ENCODE data around the gene VSTM5.
"Not testable (repeated sequence)": the region's sequence is repeated elsewhere in the genome, so short reads cannot be mapped to it uniquely, and the experiment has no call there.

Gene VSTM5

GRCh38 chr11:93850594-93851018 lies at the start of gene VSTM5:
Gene VSTM5, minus strand, starts transcription at chr11:93850618. Its CDS starts 116 bp downstream, at chr11:93850502.
- no peak for DNase-seq (ENCODE audit: insufficient read length, low spot score)
- FAIRE-seq = no peak

DNA sequence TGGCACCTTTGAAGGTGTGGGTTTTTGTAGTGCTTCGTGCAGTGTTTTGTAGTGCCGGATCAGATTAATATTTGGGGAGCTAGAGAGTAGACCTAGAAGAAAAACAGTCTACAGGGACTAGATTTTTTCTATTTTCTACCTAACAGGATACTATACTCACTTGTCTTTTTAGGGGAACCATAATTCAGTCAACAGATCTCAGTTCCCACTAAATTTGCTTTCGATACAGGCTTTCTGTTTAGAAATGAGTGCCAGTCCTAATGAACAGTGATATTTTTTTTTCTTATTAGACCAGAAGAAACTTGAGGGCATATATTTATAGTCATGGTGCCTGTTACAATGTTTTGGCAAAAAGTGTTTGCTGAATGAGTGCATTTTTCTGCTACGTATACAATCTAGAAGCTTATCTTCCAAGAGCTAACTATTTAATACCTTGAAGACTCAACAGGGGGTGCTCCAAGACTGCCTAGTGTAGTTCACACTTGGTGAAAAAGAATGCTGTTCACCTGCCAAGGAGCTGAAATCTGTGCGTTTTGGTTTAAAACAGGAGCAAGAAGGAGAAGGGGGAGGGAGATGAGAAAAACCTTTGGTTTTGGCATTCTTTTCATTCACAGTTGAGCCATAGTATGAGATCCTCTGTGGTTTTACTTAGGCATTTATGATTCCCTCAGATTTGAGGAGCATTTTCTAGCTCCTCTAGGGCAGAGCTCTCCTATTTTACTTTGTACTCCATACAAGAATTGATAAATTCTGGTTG lies 44.9 kb upstream of the VSTM5 start:
- DNase-seq (ENCODE audit: insufficient read length, low spot score) (no peak), FAIRE-seq (peak; percentile 70)

DNA sequence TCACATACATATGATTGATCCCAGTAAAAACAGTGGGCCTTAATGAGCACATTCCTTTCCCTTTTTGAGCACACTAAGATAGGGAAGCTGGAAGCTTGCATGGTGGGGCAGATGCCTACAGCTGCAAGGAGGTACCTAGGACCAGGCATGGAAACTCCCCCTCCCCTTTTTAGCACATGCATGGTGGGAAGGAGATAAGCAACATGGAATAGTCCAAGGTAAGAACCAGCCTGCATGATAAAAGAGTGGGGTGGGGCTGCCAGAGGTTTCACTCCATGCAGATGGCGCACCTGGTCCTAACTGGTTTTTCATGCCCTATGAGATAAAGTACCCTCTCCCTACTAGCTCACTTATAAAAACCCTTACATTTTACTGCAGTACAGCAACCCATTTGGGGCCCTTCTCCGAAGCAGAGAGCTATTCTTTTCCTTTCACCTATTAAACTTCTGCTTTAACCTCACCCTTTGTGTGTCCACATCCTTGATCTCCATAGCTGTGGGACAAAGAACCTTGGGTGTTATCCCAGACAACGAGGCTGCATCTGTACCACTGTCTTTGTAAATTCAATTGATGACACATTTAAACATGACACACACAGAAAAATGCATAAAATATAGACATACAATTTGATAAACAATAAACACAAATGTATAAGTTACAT lies 40.1 kb upstream of the VSTM5 start:
- no peak for DNase-seq (ENCODE audit: insufficient read length, low spot score)
- no peak for FAIRE-seq

DNA sequence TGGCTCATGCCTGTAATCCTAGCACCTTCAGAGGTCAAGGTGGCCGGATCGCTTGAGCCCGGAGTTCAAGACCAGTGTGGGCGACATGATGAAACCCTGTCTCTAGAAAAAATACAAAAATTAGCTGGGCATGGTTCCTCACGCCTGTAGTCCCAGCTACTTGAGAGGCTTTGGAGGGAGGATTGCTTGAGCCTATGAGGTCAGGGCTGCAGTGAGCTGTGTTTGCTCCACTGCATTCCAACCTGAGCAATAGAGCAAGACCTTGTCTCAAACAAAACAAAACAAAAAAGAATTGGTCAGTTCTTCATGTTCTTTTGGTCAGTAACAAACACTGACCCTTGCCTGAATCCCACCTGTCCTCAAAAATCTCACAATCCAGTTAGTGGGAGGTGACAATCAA lies 36.7 kb upstream of the VSTM5 start:
- DNase-seq (ENCODE audit: insufficient read length, low spot score) (no peak), FAIRE-seq (no peak)

DNA sequence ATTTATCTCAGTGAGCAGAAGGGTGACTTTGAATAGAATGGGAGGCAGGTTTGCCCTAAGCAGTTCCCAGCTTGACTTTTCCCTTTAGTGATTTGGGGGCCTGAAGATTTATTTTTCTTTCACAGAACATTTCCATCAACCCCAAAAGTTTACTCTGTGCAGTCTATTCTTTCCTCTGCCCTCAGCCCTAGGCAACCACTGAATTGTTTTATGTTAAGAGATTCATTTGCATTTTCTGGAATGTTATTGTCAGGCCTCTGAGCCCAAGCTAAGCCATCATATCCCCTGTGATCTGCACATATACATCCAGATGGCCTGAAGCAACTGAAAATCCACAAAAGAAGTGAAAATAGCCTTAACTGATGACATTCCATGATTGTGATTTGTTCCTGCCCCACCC lies 28.7 kb upstream of the VSTM5 start:
- FAIRE-seq; DNase-seq (ENCODE audit: insufficient read length, low spot score): not testable (repeated sequence)

DNA sequence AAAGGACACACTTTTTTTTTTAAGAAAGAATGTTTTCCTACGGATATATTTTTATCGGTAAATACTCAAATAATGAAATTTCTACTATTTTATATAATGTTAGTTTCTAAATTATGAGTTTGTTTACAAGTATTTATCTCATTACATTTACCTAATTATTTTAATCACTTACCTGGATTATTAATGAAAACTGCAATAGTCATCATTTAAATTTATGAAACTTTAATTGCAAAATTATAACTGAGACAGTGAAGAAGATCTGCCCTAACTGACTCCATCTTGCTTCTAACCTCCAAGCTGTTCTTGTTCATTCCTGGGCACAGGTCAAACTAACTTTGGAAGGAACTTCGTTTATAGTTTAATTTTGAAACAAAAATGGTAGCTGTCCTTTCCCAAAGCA lies 25.2 kb upstream of the VSTM5 start:
- FAIRE-seq (no peak), DNase-seq (ENCODE audit: insufficient read length, low spot score) (no peak)

DNA sequence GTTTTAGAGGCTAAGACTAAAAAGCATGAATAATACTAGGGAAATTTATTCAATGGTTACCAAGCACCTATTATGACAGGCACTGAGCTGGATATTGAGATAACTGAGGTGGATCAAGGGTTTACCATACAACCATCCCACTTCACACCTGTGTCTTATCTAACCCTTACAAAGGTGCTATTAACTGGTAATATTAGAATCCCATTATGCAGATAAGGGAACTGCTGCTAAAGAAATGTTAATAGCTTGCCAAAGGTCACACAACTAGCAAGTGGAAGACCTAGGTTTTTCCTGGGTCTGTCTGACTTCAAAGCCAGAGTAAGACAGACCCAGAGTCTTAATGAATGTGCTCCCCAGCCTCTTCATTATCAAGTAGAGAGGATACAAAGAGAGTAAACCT lies 21.1 kb upstream of the VSTM5 start:
- DNase-seq (ENCODE audit: insufficient read length, low spot score) (no peak), FAIRE-seq (no peak)

- no peak for DNase-seq (ENCODE audit: insufficient read length, low spot score)
- FAIRE-seq = no peak
Measured at GRCh38 chr11:93870616-93871015, 20.2 kb upstream of the VSTM5 start.

- no peak for DNase-seq (ENCODE audit: insufficient read length, low spot score)
- FAIRE-seq = no peak
Measured at GRCh38 chr11:93869830-93870229, 19.4 kb upstream of the VSTM5 start.

DNA sequence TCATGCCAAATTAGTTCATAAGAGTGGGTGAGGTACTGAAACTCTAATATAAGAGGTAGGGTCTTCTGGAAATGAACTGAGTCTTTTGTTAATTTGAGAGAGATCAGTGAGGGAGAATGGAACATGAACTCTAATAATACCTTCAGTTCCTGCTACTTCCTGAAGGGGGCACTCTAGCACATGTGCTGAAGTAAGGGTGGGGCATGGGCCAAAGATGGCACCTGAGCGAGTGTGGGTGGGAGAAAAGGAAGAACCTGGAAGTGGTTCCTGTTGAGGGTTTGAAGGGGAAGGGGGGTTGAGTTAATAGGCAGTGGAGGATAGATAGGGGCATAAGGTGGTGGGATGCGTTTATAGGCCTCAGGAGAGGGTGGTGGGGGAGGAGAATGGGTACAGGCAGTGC lies 18.0 kb upstream of the VSTM5 start:
- DNase-seq (ENCODE audit: insufficient read length, low spot score); FAIRE-seq: not testable (repeated sequence)

- no peak for FAIRE-seq
Measured at GRCh38 chr11:93861808-93862207, 11.4 kb upstream of the VSTM5 start.

GRCh38 chr11:93858121-93858775 lies 7.8 kb upstream of the VSTM5 start:
- DNase-seq (ENCODE audit: insufficient read length, low spot score) = no peak
- no peak for FAIRE-seq

More at GRCh38 chr11:93861808-93862207, 11.4 kb upstream of the VSTM5 start:
- DNase-seq (ENCODE audit: insufficient read length, low spot score) = no peak

GRCh38 chr11:93857413-93858120 lies 7.1 kb upstream of the VSTM5 start:
- FAIRE-seq = no peak
- DNase-seq (ENCODE audit: insufficient read length, low spot score) = no peak

DNA sequence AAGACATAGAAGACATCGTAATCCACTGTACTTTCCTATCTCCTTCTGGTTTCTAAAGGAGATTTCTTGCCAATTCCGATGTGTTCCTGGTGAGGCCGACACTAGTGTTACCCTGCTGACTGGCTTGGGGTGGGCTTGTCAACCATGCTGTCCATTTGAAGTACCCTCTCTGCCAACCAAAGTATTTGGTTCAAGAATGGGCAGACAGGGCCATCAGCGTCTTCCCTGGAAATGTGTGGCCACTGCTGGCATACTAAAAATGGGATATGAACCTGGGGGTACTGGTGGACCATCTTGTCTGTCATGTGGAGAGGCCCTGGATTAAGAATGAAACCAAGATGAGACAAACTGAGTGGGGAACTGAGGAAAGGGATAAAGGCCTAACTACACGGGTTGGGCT lies 1.8 kb upstream of the VSTM5 start:
- no peak for FAIRE-seq
- no peak for DNase-seq (ENCODE audit: insufficient read length, low spot score)

- no peak for FAIRE-seq
- no peak for DNase-seq (ENCODE audit: insufficient read length, low spot score)
Measured at GRCh38 chr11:93849751-93850593, 446 bp downstream of the VSTM5 start.

DNA sequence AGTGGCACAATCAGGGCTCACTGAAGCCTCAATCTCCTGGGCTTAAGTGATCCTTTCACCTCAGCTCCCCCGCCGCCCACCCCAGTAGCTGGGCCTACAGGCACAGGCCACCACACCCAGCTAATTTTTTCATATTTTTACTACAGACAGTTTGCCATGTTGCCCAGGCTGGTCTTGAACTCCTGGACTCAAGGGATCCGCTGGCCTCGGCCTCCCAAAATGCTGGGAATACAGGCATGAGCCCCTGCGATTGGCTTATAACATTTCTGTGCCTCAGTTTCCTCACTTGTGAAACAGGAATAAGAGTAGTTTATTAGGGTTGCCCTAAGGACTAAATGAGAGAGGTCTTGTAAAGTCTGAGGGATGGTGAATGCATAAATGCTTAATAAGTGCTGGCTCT lies 1.2 kb downstream of the VSTM5 start:
- DNase-seq (ENCODE audit: insufficient read length, low spot score) (no peak), FAIRE-seq (no peak)

DNA sequence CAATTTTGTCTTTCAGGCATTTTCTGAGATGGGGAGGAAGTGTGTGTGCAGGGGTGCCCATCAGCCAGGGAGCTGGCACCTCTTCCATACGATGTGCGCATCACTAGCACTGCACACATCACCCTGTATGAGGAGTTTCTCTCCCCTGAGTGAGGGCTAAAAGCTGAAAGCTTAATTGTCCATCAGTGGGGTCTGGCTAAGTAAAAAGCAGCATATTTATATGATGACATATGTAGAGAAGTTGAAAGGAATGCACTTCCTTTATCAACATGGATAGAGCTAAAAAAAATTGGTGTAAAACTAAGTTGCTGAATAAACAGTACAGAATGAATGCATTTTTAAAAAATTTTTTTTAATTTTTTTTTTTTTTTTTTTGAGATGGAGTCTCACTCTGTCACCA lies 4.0 kb downstream of the VSTM5 start:
- no peak for FAIRE-seq

GRCh38 chr11:93845181-93846092 lies 5.0 kb downstream of the VSTM5 start:
- DNase-seq (ENCODE audit: insufficient read length, low spot score) (no peak), FAIRE-seq (no peak)

More for the DNA sequence above, 4.0 kb downstream of the VSTM5 start:
- DNase-seq (ENCODE audit: insufficient read length, low spot score) = no peak

- no peak for FAIRE-seq
- no peak for DNase-seq (ENCODE audit: insufficient read length, low spot score)
Measured at GRCh38 chr11:93844568-93844967, 5.8 kb downstream of the VSTM5 start.

All from GM19239 (cell line).